CD14-positive monocyte (primary cell): ENCODE results near the gene MAOA. TPM values are rescaled to one million over a fixed set of nuclear protein-coding genes. Genes with fewer than 3 reads are reported as not detected.
A peak's percentile ranks its signal among the peaks of the same experiment; 100 is the strongest.

Source experiments
- DNase-seq, 3 donors: peaks; one replicate each; pipeline ENCODE4 v3.0.0-alpha.2; 2011 to 2022
- H2AFZ ChIP-seq: 2 replicates; pipeline ENCODE4 v1.6.0; 2012; ENCODE audit warnings: mild to moderate bottlenecking, low read depth, low read length, inconsistent platforms; ENCODE audit not compliant: insufficient read depth, poor library complexity, severe bottlenecking
- H3K27ac ChIP-seq, 2 donors: 1 replicate in 1 of 2; 2 replicates in 1 of 2; pipeline ENCODE4 v1.5.1; 2012 to 2013; ENCODE audit warnings: low read length in 2 of 2, control low read depth in 1 of 2, inconsistent platforms in 1 of 2, low read depth in 1 of 2, mild to moderate bottlenecking in 1 of 2
- H3K27me3 ChIP-seq, 2 donors: one replicate each; pipeline versions ENCODE4 v1.6.0 to v1.6.1; 2011 to 2013; ENCODE audit warnings: low read length in 2 of 2; ENCODE audit not compliant: control insufficient read depth in 2 of 2, insufficient read depth in 2 of 2
- H3K36me3 ChIP-seq, 2 donors: replicated peaks in 1 of 2; 1 replicate in 1 of 2; 2 replicates in 1 of 2; pipeline versions ENCODE4 v1.5.1 to v1.6.1; 2012 to 2013; ENCODE audit warnings: low read length in 2 of 2, control low read depth in 1 of 2, inconsistent platforms in 1 of 2, mild to moderate bottlenecking in 1 of 2; ENCODE audit not compliant: insufficient read depth in 2 of 2, control insufficient read depth in 1 of 2
- H3K4me1 ChIP-seq, 2 donors: 1 replicate in 1 of 2; 2 replicates in 1 of 2; pipeline versions ENCODE4 v1.5.1 to v1.6.1; 2012 to 2013; ENCODE audit warnings: low read length in 2 of 2, control low read depth in 1 of 2, inconsistent platforms in 1 of 2, mild to moderate bottlenecking in 1 of 2, moderate library complexity in 1 of 2; ENCODE audit not compliant: insufficient read depth in 2 of 2, control insufficient read depth in 1 of 2
- H3K4me2 ChIP-seq: replicated peaks from 2 replicates; pipeline ENCODE3; 2012; ENCODE audit warnings: low read length, moderate library complexity, mild to moderate bottlenecking; ENCODE audit not compliant: poor library complexity, severe bottlenecking; ENCODE audit errors: extremely low read depth
- H3K4me3 ChIP-seq, 3 experiments: fragments of 200-600 bp in 1 of 3; sonication (generic) in 1 of 3; replicated peaks in 1 of 3; 1 replicate in 2 of 3; 2 replicates in 1 of 3; pipeline ENCODE4 v1.5.1; 2011 to 2013; ENCODE audit warnings: low read length in 3 of 3, mild to moderate bottlenecking in 3 of 3, control low read depth in 2 of 3, low read depth in 2 of 3, inconsistent platforms in 1 of 3, moderate library complexity in 1 of 3
- H3K79me2 ChIP-seq: 2 replicates; pipeline ENCODE4 v1.6.0; 2012; ENCODE audit warnings: mild to moderate bottlenecking, control low read depth, inconsistent platforms, low read length, moderate library complexity; ENCODE audit not compliant: insufficient read depth
- H3K9ac ChIP-seq: 2 replicates; pipeline ENCODE4 v1.6.0; 2017; ENCODE audit warnings: low read length, mild to moderate bottlenecking; ENCODE audit not compliant: insufficient read depth, poor library complexity, severe bottlenecking
- H3K9me3 ChIP-seq, 2 donors: replicated peaks in 1 of 2; 1 replicate in 1 of 2; 2 replicates in 1 of 2; pipeline versions ENCODE4 v1.5.1 to v1.6.1; 2012 to 2013; ENCODE audit warnings: low read length in 2 of 2, control low read depth in 1 of 2; ENCODE audit not compliant: control insufficient read depth in 1 of 2, insufficient read depth in 1 of 2
- H4K20me1 ChIP-seq: 2 replicates; pipeline ENCODE4 v1.6.0; 2012; ENCODE audit warnings: mild to moderate bottlenecking, low read length, control low read depth, moderate library complexity; ENCODE audit not compliant: insufficient read depth
- H3K27ac Mint-ChIP-seq, 7 donors: one replicate each; pipeline ENCODE4 v1.8.0; 2020; ENCODE audit warnings: mild to moderate bottlenecking in 7 of 7, mixed read lengths in 7 of 7, moderate library complexity in 6 of 7, inconsistent platforms in 2 of 7
- H3K27me3 Mint-ChIP-seq, 3 donors: one replicate each; pipeline ENCODE4 v1.8.0; 2021 to 2022; ENCODE audit warnings: low read depth in 3 of 3, mild to moderate bottlenecking in 3 of 3, mixed read lengths in 3 of 3, moderate library complexity in 3 of 3, inconsistent platforms in 1 of 3
- H3K36me3 Mint-ChIP-seq, 2 donors: one replicate each; pipeline ENCODE4 v1.8.0; 2020; ENCODE audit warnings: mixed read lengths in 2 of 2, inconsistent platforms in 1 of 2, mild to moderate bottlenecking in 1 of 2
- H3K4me1 Mint-ChIP-seq: one replicate; pipeline ENCODE4 v1.8.0; 2020; ENCODE audit warnings: mild to moderate bottlenecking, mixed read lengths
- H3K4me3 Mint-ChIP-seq, 2 donors: one replicate each; pipeline ENCODE4 v1.8.0; 2020; ENCODE audit warnings: mild to moderate bottlenecking in 2 of 2, mixed read lengths in 2 of 2, moderate library complexity in 1 of 2
- H3K9me3 Mint-ChIP-seq, 7 donors: one replicate each; pipeline ENCODE4 v1.8.0; 2020 to 2022; ENCODE audit warnings: mixed read lengths in 7 of 7, mild to moderate bottlenecking in 6 of 7, moderate library complexity in 6 of 7, inconsistent platforms in 2 of 7
- WGBS: methylation state at CpG from one replicate; pipeline ENCODE4 v1.1.5; 2013; ENCODE audit warnings: missing lambda C conversion rate; ENCODE audit not compliant: insufficient coverage; 5-methylcytosine and 5-hydroxymethylcytosine counted together
- intact Hi-C, 2 donors: fragments of 100-400 bp; cut with micrococcal nuclease; formaldehyde crosslinking; loops; one replicate each; pipeline versions ENCODE4 v1.15.0 to v1.15.1; 2023
- polyA plus RNA-seq, 3 donors: library from polyadenylated mRNA; depleted of rRNA in 1 of 3; unstranded in 2 of 3; stranded (reverse) in 1 of 3; fragments of 300-500 nt in 2 of 3; fragments of >200 nt in 1 of 3; fragmentation: Illumina TruSeq in 2 of 3; gene quantifications; 1 replicate in 2 of 3; 2 replicates in 1 of 3; pipeline ENCODE4 v1.2.3, GENCODE V29; 2012 to 2021
- TF ChIP-seq, protein P1 (sequence below): fragments of 200-600 bp; IDR thresholded peaks from one replicate; pipeline ENCODE4 v1.8.0; 2022; ENCODE audit warnings: antibody characterized with exemption, mild to moderate bottlenecking

Gene MAOA
- polyA plus RNA-seq, 3 donors, result 0.11 to 0.56 (median 0.15) TPM

DNA sequence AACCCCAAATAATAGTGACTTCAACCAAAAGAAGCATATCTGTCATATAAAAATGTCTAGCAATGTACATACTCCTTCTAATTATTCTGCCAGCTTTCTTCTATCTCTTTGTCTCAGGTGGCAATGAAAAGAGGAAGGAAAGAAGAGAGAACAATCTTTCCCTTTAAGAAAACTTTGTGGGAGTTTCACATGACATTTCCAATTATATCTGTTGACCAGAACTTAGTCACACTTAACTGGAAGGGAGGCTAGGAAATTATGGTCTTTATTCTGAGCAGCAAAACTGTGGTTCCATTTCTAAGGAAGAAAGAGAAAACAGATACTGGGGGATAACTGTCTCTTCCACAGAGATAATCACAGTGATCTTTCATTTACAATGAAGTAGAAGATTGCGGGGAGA, 12.9 kb upstream of the MAOA start:
- Histone ChIP-seq H3K27me3 (no peaks in the 10 kb centered on the region), H2AFZ (no peak overlapping the region), H3K36me3 (no peaks in the 10 kb centered on the region), H3K9ac (no peak overlapping the region), H3K27ac (no peak overlapping the region), H3K4me2 (no peak overlapping the region), H3K9me3 (no peaks in the 10 kb centered on the region), H3K79me2 (no peaks in the 10 kb centered on the region), H3K4me3 (no peak overlapping the region), H4K20me1 (no peaks in the 10 kb centered on the region), H3K4me1 (peaks cover 18 to 19% of the 10 kb centered on the region in 2 donors)
- TF ChIP-seq, protein P1, sequence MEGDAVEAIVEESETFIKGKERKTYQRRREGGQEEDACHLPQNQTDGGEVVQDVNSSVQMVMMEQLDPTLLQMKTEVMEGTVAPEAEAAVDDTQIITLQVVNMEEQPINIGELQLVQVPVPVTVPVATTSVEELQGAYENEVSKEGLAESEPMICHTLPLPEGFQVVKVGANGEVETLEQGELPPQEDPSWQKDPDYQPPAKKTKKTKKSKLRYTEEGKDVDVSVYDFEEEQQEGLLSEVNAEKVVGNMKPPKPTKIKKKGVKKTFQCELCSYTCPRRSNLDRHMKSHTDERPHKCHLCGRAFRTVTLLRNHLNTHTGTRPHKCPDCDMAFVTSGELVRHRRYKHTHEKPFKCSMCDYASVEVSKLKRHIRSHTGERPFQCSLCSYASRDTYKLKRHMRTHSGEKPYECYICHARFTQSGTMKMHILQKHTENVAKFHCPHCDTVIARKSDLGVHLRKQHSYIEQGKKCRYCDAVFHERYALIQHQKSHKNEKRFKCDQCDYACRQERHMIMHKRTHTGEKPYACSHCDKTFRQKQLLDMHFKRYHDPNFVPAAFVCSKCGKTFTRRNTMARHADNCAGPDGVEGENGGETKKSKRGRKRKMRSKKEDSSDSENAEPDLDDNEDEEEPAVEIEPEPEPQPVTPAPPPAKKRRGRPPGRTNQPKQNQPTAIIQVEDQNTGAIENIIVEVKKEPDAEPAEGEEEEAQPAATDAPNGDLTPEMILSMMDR, result no peak
- peaks cover 19% of the 10 kb centered on the region for H3K4me1 Mint-ChIP-seq
- H3K4me3 Mint-ChIP-seq, result no peak overlapping the region
- H3K9me3 Mint-ChIP-seq, result peaks cover 0 to 2% (median 0%) of the 10 kb centered on the region in 7 donors
- no CpG with 5 or more reads among the region's 1 CpG for WGBS
- intact Hi-C loops, result no loop called here
- H3K27ac Mint-ChIP-seq, result no peak overlapping the region
- peaks cover 0 to 2% (median 0%) of the 10 kb centered on the region in 3 donors for H3K27me3 Mint-ChIP-seq
- DNase-seq, result peak in 1 of 3 donors; percentile 26
- no peaks in the 10 kb centered on the region for H3K36me3 Mint-ChIP-seq

DNA sequence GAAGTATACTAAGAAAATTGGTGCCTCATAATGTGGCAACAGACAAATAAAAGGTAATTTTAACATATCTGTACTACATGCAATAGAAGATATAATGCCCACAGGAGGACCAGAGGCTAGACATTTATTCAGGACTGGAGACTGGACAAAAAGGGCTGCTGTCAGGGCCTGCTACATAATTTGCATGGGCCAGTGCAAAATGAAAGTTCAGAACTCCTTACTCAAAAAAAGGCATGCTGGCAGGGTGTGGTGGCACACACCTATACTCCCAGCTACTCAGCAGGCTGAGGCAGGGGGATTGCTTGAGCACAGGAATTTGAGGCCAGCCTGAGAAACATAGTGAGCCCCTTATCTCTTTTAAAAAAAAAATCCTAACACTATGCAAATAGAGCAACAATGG, 12.4 kb upstream of the MAOA start:
- intact Hi-C loops, result no loop called here
- Mint-ChIP-seq H3K9me3 (peaks cover 0 to 2% (median 0%) of the 10 kb centered on the region in 7 donors), H3K27me3 (peaks cover 0 to 2% (median 0%) of the 10 kb centered on the region in 3 donors), H3K36me3 (no peaks in the 10 kb centered on the region), H3K27ac (peak overlapping the region in 1 of 7 donors; percentile 35), H3K4me1 (peaks cover 19% of the 10 kb centered on the region), H3K4me3 (no peak overlapping the region)
- DNase-seq, result no peak
- no peaks in the 10 kb centered on the region for H3K9me3 ChIP-seq
- H3K4me2 ChIP-seq, result no peak overlapping the region
- peaks cover 18 to 19% of the 10 kb centered on the region in 2 donors for H3K4me1 ChIP-seq
- no peaks in the 10 kb centered on the region for H4K20me1 ChIP-seq
- no peak overlapping the region for H3K4me3 ChIP-seq
- no peaks in the 10 kb centered on the region for H3K27me3 ChIP-seq
- no peak overlapping the region for H3K27ac ChIP-seq
- H3K79me2 ChIP-seq, result no peaks in the 10 kb centered on the region
- H2AFZ ChIP-seq, result no peak overlapping the region
- no peaks in the 10 kb centered on the region for H3K36me3 ChIP-seq
- H3K9ac ChIP-seq, result no peak overlapping the region
- TF ChIP-seq, protein P1, result no peak
